NCI-H2171 treated with DMSO at 0.1 percent for 48 hours (cell line): ENCODE data around the gene SPAG7.
A peak's percentile ranks its signal among the peaks of the same experiment; 100 is the strongest.

Experiments used
- DNase-seq: peaks from one replicate; lab custom pipeline; 2025; lab: John Stamatoyannopoulos, UW

The SPAG7 gene

GRCh38 chr17:4967539-4968485 lies at the start of gene SPAG7:
SPAG7 (minus strand) TSS chr17:4967817; CDS start chr17:4967804, 13 bp downstream.
- DNase-seq: peak; percentile 97

- DNase-seq: no peak
These were observed 46.7 kb upstream of the SPAG7 start for GRCh38 chr17:5014357-5014756.

GRCh38 chr17:5011928-5012327 lies 44.3 kb upstream of the SPAG7 start:
- DNase-seq: no peak

GRCh38 chr17:5003214-5003867 lies 35.7 kb upstream of the SPAG7 start:
- DNase-seq: no peak

- DNase-seq: no peak
These were observed 34.6 kb upstream of the SPAG7 start for GRCh38 chr17:5002121-5002788.

GRCh38 chr17:5000237-5000639 lies 32.6 kb upstream of the SPAG7 start:
- no peak for DNase-seq

- no peak for DNase-seq
These were observed 31.9 kb upstream of the SPAG7 start for GRCh38 chr17:4999430-5000093.

- no peak for DNase-seq
These were observed 31.3 kb upstream of the SPAG7 start for GRCh38 chr17:4998732-4999429.

- peak; percentile 43 for DNase-seq
These were observed 30.6 kb upstream of the SPAG7 start for GRCh38 chr17:4998027-4998731.

GRCh38 chr17:4997302-4998026 lies 29.8 kb upstream of the SPAG7 start, which contains the start of the genes INCA1 and KIF1C:
INCA1 (minus strand) TSS chr17:4997522; CDS start chr17:4994437, 3,085 bp downstream.
KIF1C (plus strand) TSS chr17:4997950; CDS start chr17:5000247, 2,297 bp downstream.
- peak; percentile 81 for DNase-seq

GRCh38 chr17:4994081-4994595 lies 26.5 kb upstream of the SPAG7 start:
- no peak for DNase-seq

GRCh38 chr17:4987767-4988567 lies 20.4 kb upstream of the SPAG7 start:
- peak; percentile 86 for DNase-seq

- DNase-seq: peak; percentile 96
These were observed 19.5 kb upstream of the SPAG7 start, which contains the start of gene CAMTA2 for GRCh38 chr17:4986951-4987766. CAMTA2 (minus strand) TSS chr17:4987675; CDS start chr17:4986222, 1,453 bp downstream.

- peak; percentile 31 for DNase-seq
These were observed 18.8 kb upstream of the SPAG7 start for GRCh38 chr17:4986403-4986802.

GRCh38 chr17:4982305-4982704 lies 14.7 kb upstream of the SPAG7 start:
- DNase-seq: no peak

GRCh38 chr17:4980644-4981216 lies 13.1 kb upstream of the SPAG7 start:
- peak; percentile 19 for DNase-seq

- DNase-seq: no peak
These were observed 11.1 kb upstream of the SPAG7 start for GRCh38 chr17:4978726-4979125.
